H7 (cell line): Measurements from ENCODE around the gene DDI2. TPM values are rescaled to one million over a fixed set of nuclear protein-coding genes. Genes with fewer than 3 reads are reported as not detected.

Source experiments
- DNase-seq: peaks from one replicate; pipeline ENCODE4 v3.0.0; 2012
- H3K27me3 ChIP-seq: 2 replicates; pipeline ENCODE4 v1.6.0; 2011; ENCODE audit warnings: mild to moderate bottlenecking, low read length; ENCODE audit not compliant: control insufficient read depth, insufficient read depth
- H3K36me3 ChIP-seq: replicated peaks from 2 replicates; pipeline ENCODE4 v1.5.1; 2011; ENCODE audit warnings: low read length; ENCODE audit not compliant: control insufficient read depth, insufficient read depth
- H3K4me3 ChIP-seq: 2 replicates; pipeline ENCODE4 v1.5.1; 2011; ENCODE audit warnings: low read depth, mild to moderate bottlenecking, control low read depth, low read length, moderate library complexity; ENCODE audit not compliant: insufficient read depth
- total RNA-seq: library from RNA; depleted of rRNA; stranded (reverse); fragments of >200 nt; shearing (Covaris generic); gene quantifications from 2 replicates; pipeline ENCODE4 v1.2.3, GENCODE V29; 2014

The DDI2 gene
- total RNA-seq, 1 experiment from 2014 or later = 19.7 TPM

- Histone ChIP-seq H3K4me3 (no peak overlapping the region), H3K36me3 (no peaks in the 10 kb centered on the region), H3K27me3 (no peaks in the 10 kb centered on the region)
- no peak for DNase-seq
Observed at GRCh38 chr1:15620902-15621682, 3.8 kb downstream of the DDI2 start.

GRCh38 chr1:15621975-15622374, 4.7 kb downstream of the DDI2 start:
- no peak for DNase-seq
- peaks cover 3% of the 10 kb centered on the region for H3K36me3 ChIP-seq
- no peaks in the 10 kb centered on the region for H3K27me3 ChIP-seq
- H3K4me3 ChIP-seq = no peak overlapping the region

GRCh38 chr1:15622712-15623373, 5.6 kb downstream of the DDI2 start:
- no peak overlapping the region for H3K4me3 ChIP-seq
- DNase-seq = no peak
- no peaks in the 10 kb centered on the region for H3K27me3 ChIP-seq

GRCh38 chr1:15623435-15623834, 6.2 kb downstream of the DDI2 start:
- H3K36me3 ChIP-seq = peaks cover 5% of the 10 kb centered on the region
- no peaks in the 10 kb centered on the region for H3K27me3 ChIP-seq
- no peak overlapping the region for H3K4me3 ChIP-seq
- no peak for DNase-seq

More at GRCh38 chr1:15622712-15623373, 5.6 kb downstream of the DDI2 start:
- H3K36me3 ChIP-seq = peaks cover 5% of the 10 kb centered on the region

DNA sequence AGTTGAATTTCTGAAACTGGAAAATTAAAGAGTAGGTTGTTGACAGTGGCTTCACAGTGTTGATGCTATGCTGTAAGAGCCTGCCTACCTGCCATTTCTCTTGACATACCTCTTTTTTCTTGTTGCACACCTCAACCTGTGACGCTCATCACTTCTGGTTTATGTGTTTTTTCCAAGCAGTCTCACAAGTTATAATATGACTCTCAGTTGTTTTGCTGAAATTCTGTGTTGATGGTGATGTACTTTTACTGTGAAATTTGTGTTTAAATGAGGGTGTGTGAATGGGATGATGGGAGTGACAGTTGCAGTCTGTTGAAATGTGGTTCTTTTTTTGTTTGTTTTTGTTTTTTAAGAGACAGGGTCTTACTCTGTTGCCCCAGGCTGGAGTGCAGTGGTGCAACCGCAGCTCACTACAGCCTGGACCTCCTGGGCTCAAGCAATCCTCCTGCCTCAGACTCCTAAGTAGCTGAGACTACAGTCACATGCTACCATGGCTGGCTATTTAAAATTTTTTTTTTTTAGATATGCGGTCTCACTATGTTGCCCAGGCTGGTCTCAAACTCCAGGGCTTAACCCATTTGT, 7.0 kb downstream of the DDI2 start:
- Histone ChIP-seq H3K36me3 (peaks cover 5% of the 10 kb centered on the region), H3K4me3 (no peak overlapping the region), H3K27me3 (no peaks in the 10 kb centered on the region)
- DNase-seq = no peak

- DNase-seq = no peak
- Histone ChIP-seq H3K4me3 (no peak overlapping the region), H3K27me3 (no peaks in the 10 kb centered on the region), H3K36me3 (peaks cover 7% of the 10 kb centered on the region)
Observed at GRCh38 chr1:15625056-15625917, 8.0 kb downstream of the DDI2 start.

DNA sequence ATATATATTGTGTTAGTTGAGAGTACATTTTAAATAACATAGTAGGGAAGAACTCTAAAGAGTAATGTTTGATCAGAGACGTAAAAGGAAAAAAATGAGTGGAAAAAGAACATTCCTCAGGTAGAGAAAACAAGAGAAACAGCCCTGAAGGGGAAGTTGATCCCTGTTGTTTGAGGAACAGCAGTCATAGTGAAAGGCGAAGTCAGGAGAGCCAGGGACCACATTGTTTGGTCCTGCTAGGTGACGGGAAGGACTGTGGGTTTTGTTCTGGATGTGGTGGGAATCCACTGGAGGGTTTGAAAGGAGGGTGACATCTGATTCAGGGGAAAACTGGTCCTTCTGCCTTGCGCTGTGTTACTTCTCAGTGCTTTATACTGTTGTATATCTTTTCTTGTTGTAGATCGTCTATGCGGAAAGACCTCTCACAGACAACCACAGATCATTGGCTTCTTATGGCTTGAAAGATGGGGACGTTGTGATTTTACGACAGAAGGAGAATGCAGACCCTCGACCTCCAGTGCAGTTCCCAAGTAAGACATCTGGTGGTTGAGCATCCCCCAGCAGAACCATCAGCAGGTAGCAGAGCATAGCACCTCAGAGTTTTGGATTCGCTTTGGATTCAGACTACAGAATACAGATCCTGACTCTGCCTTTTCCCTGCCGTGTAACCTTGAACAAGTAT, 9.2 kb downstream of the DDI2 start:
- H3K4me3 ChIP-seq = no peak overlapping the region
- no peak for DNase-seq
- peaks cover 9% of the 10 kb centered on the region for H3K36me3 ChIP-seq
- H3K27me3 ChIP-seq = no peaks in the 10 kb centered on the region

- Histone ChIP-seq H3K36me3 (peaks cover 9% of the 10 kb centered on the region), H3K27me3 (no peaks in the 10 kb centered on the region), H3K4me3 (no peak overlapping the region)
- DNase-seq = no peak
Observed at GRCh38 chr1:15627343-15627988, 10.2 kb downstream of the DDI2 start.

DNA sequence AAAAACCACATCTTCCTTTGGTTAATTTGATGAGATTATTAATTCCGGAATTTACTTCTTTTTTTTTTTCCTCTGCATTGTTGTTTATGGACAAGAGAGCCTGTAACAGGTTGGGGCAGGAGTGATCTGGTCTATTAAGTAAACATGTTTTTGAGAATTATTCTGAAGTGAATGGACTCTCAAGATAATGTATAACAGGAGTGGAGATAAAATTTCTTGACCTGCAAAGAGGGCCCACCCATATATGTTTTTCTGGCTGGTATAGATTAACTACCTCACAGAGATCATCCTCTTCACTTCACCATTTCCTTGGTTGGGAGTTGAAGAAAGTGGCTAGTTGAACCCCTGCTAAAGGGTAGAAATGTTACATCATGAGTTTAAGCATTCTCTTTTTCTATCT, 10.7 kb downstream of the DDI2 start:
- Histone ChIP-seq H3K4me3 (no peak overlapping the region), H3K36me3 (peaks cover 9% of the 10 kb centered on the region), H3K27me3 (no peaks in the 10 kb centered on the region)
- no peak for DNase-seq

- Histone ChIP-seq H3K36me3 (peaks cover 29% of the 10 kb centered on the region), H3K27me3 (no peaks in the 10 kb centered on the region), H3K4me3 (no peak overlapping the region)
- no peak for DNase-seq
Observed at GRCh38 chr1:15633756-15634420, 16.6 kb downstream of the DDI2 start.

- no peak for DNase-seq
- Histone ChIP-seq H3K4me3 (no peak overlapping the region), H3K27me3 (no peaks in the 10 kb centered on the region), H3K36me3 (peaks cover 30% of the 10 kb centered on the region)
Observed at GRCh38 chr1:15636436-15636835, 19.2 kb downstream of the DDI2 start.

GRCh38 chr1:15637826-15638225, 20.6 kb downstream of the DDI2 start:
- no peak for DNase-seq
- Histone ChIP-seq H3K4me3 (no peak overlapping the region), H3K27me3 (no peaks in the 10 kb centered on the region), H3K36me3 (peaks cover 30% of the 10 kb centered on the region)

DNA sequence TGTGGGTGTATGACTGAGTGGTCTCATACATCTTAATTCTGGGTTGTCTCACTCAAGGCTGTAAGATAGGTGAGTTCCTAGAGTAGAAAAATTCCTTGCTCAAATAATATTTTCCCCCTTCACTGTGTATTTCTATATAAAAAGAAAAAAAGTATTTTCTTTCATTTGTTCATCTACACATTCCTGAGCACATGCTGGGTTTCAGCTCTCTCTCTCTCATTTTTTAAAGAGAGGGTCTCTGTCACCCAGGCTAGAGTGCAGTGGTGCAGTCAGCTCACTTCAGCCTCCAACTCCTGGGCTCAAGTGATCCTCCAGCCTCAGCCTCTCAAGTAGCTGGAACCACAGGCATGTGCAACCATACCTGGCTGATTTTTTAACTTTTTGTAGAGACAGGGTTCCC, 22.0 kb downstream of the DDI2 start:
- H3K27me3 ChIP-seq = no peaks in the 10 kb centered on the region
- no peak for DNase-seq
- H3K36me3 ChIP-seq = peaks cover 22% of the 10 kb centered on the region
- no peak overlapping the region for H3K4me3 ChIP-seq
